MM.1S (cell line): ENCODE results near the gene ELMO1.

Experiments
- DNase-seq: peaks from one replicate; pipeline ENCODE4 v3.0.0-alpha.2; 2015
- H2AFZ ChIP-seq: fragments of 300-600 bp; sonication (generic); 2 replicates; pipeline ENCODE4 v1.6.0; 2016; ENCODE audit warnings: antibody characterized with exemption, low read length
- H3F3A ChIP-seq: fragments of 300-600 bp; sonication (generic); 2 replicates; pipeline ENCODE4 v1.6.1; 2016; ENCODE audit warnings: mild to moderate bottlenecking, antibody characterized with exemption, low read length, moderate library complexity, mixed read lengths; ENCODE audit not compliant: insufficient read depth
- H3K27ac ChIP-seq: fragments of 300-600 bp; sonication (generic); 2 replicates; pipeline ENCODE4 v1.5.1; 2016; ENCODE audit warnings: mild to moderate bottlenecking, low read length
- H3K27me3 ChIP-seq: fragments of 300-600 bp; sonication (generic); replicated peaks from 2 replicates; pipeline ENCODE4 v1.6.0; 2016; ENCODE audit warnings: low read length; ENCODE audit not compliant: insufficient read depth
- H3K36me3 ChIP-seq: fragments of 300-600 bp; sonication (generic); replicated peaks from 2 replicates; pipeline ENCODE4 v1.6.1; 2016; ENCODE audit warnings: mild to moderate bottlenecking, low read length, mixed read lengths; ENCODE audit not compliant: insufficient read depth
- H3K4me1 ChIP-seq: fragments of 300-600 bp; sonication (generic); 2 replicates; pipeline ENCODE4 v1.6.1; 2016; ENCODE audit warnings: low read length, mixed read lengths
- H3K4me2 ChIP-seq: fragments of 300-600 bp; sonication (generic); 2 replicates; pipeline ENCODE4 v1.6.0; 2016; ENCODE audit warnings: low read depth, low read length
- H3K4me3 ChIP-seq: fragments of 300-600 bp; sonication (generic); 2 replicates; pipeline ENCODE4 v1.5.1; 2016; ENCODE audit warnings: low read length, mixed read lengths
- H3K79me2 ChIP-seq: fragments of 300-600 bp; sonication (generic); 2 replicates; pipeline ENCODE4 v1.6.1; 2016; ENCODE audit warnings: mixed run types, low read length, mixed read lengths
- H3K9ac ChIP-seq: fragments of 300-600 bp; sonication (generic); 2 replicates; pipeline ENCODE4 v1.6.1; 2016; ENCODE audit warnings: low read length, mixed read lengths
- H3K9me2 ChIP-seq: fragments of 300-600 bp; sonication (generic); replicated peaks from 2 replicates; pipeline ENCODE4 v1.6.1; 2016; ENCODE audit warnings: mild to moderate bottlenecking, low read length, mixed read lengths; ENCODE audit not compliant: insufficient read depth
- H3K9me3 ChIP-seq: fragments of 300-600 bp; sonication (generic); replicated peaks from 2 replicates; pipeline ENCODE4 v1.6.1; 2016; ENCODE audit warnings: mild to moderate bottlenecking, low read length, mixed read lengths; ENCODE audit not compliant: insufficient read depth
- H4K20me1 ChIP-seq: fragments of 300-600 bp; sonication (generic); 2 replicates; pipeline ENCODE4 v1.6.1; 2016; ENCODE audit warnings: mild to moderate bottlenecking, low read length, moderate library complexity, mixed read lengths; ENCODE audit not compliant: insufficient read depth
- EZH2 ChIP-seq: fragments of 300-600 bp; sonication (generic); optimal IDR thresholded peaks from 2 replicates; pipeline ENCODE3; 2017; ENCODE audit warnings: low read depth, mild to moderate bottlenecking, antibody characterized with exemption, low read length, mixed read lengths
- EZH2phosphoT487 ChIP-seq: fragments of 300-600 bp; sonication (generic); IDR thresholded peaks from 2 replicates; pipeline ENCODE4 v1.6.1; 2018; ENCODE audit warnings: antibody characterized with exemption, low read length
- TF ChIP-seq, protein P1 (sequence below): fragments of 300-600 bp; sonication (generic); IDR thresholded peaks from 2 replicates; pipeline ENCODE4 v1.5.1; 2016; ENCODE audit warnings: antibody characterized with exemption, low read length, mixed read lengths

ELMO1 gene

DNA sequence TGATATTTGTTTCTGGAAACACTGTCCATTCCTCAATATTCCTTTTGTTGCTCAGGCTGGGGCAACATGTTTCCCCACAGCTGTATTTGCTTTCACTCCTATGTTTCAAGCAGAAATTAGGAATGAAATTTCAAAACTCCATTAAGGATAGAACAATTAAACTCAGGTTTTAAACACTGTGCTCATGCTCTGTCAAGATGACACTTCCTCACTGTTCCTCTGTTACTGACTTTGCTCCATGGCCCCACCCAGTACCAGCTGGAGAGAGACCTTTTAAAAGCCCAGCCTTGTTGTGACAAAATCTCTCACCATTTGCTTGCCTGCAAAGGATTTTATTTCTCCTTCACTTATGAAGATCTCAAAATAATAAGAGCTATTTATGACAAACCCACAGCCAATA is 197.4 kb downstream of the ELMO1 start:
- peaks cover 15% of the 10 kb centered on the region for H3K4me1 ChIP-seq

DNA sequence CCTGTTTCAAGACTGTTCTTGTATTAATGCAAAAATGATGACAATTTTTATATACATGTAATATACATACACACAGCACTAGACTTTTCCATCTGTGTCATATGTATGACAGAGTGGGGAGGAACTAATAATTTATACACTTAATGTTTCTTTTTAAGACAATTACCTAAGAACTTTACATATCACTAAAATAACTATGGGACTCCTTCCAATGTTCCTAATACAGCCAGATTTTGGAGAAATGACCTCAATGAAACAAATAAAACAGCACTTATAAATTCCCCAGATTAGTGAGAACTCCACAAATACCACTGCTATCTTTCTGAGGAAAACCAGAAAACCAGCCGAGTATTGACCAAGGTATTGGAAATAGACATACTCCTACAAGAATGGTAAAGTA is 199.4 kb downstream of the ELMO1 start:
- H2AFZ ChIP-seq: no peak overlapping the region
- no peaks in the 10 kb centered on the region for H3F3A ChIP-seq

More for the DNA sequence above, 197.4 kb downstream of the ELMO1 start:
- no peak for TF ChIP-seq EZH2
- H3K9me2 ChIP-seq: no peaks in the 10 kb centered on the region
- H3K36me3 ChIP-seq: 0 out of 2 replicates have a peak, but pooled peaks cover 3% of the 10 kb centered on the region
- no peak overlapping the region for H3K27ac ChIP-seq
- no peak overlapping the region for H2AFZ ChIP-seq
- no peak overlapping the region for H3K4me2 ChIP-seq
- H3K4me3 ChIP-seq: no peak overlapping the region
- no peaks in the 10 kb centered on the region for H3K27me3 ChIP-seq
- H4K20me1 ChIP-seq: no peaks in the 10 kb centered on the region
- peaks cover 15% of the 10 kb centered on the region for H3F3A ChIP-seq
- no peaks in the 10 kb centered on the region for H3K9me3 ChIP-seq
- H3K79me2 ChIP-seq: peaks cover 77% of the 10 kb centered on the region
- no peak for DNase-seq
- H3K9ac ChIP-seq: no peak overlapping the region

DNA sequence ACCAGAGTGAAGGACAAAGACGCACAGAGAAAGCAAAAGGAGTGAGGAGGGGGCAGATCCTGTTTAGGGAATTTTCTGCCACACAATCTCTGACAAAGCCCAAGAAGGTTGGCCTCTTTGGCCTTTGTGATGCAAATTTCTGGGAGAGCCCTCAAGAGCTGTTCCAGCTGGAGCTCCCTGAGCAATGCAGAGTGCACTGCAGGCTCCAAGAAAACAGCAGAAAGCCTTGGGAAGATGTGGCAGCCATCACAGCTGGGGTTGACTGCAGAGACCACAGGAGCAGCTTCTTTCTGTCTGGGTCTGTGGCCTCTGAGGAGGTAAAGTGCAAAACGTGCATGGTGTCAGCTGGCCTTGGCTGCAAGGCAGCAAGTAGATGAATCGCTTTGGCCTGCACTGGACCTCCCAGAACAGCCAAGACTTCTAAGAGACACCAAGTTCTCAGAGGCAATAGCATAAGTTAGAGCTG is 200.2 kb downstream of the ELMO1 start:
- Histone ChIP-seq H3F3A (no peaks in the 10 kb centered on the region), H3K9ac (no peak overlapping the region), H3K9me2 (no peaks in the 10 kb centered on the region), H3K36me3 (no peaks in the 10 kb centered on the region), H3K4me3 (no peak overlapping the region), H3K4me2 (no peak overlapping the region), H3K4me1 (no peaks in the 10 kb centered on the region), H3K27ac (no peak overlapping the region), H3K9me3 (no peaks in the 10 kb centered on the region), H4K20me1 (no peaks in the 10 kb centered on the region), H3K79me2 (peaks cover 67% of the 10 kb centered on the region), H2AFZ (no peak overlapping the region), H3K27me3 (no peaks in the 10 kb centered on the region)
- TF ChIP-seq EZH2phosphoT487: no peak
- TF ChIP-seq EZH2: no peak
- TF ChIP-seq, protein P1, sequence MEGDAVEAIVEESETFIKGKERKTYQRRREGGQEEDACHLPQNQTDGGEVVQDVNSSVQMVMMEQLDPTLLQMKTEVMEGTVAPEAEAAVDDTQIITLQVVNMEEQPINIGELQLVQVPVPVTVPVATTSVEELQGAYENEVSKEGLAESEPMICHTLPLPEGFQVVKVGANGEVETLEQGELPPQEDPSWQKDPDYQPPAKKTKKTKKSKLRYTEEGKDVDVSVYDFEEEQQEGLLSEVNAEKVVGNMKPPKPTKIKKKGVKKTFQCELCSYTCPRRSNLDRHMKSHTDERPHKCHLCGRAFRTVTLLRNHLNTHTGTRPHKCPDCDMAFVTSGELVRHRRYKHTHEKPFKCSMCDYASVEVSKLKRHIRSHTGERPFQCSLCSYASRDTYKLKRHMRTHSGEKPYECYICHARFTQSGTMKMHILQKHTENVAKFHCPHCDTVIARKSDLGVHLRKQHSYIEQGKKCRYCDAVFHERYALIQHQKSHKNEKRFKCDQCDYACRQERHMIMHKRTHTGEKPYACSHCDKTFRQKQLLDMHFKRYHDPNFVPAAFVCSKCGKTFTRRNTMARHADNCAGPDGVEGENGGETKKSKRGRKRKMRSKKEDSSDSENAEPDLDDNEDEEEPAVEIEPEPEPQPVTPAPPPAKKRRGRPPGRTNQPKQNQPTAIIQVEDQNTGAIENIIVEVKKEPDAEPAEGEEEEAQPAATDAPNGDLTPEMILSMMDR: no peak
- DNase-seq: no peak

More for the DNA sequence above, 199.4 kb downstream of the ELMO1 start:
- no peak overlapping the region for H3K4me2 ChIP-seq
- H3K27me3 ChIP-seq: no peaks in the 10 kb centered on the region
- no peaks in the 10 kb centered on the region for H3K36me3 ChIP-seq
- H3K9me2 ChIP-seq: no peaks in the 10 kb centered on the region
- H4K20me1 ChIP-seq: no peaks in the 10 kb centered on the region
- no peak for TF ChIP-seq EZH2
- TF ChIP-seq, protein P1: no peak
- no peak for TF ChIP-seq EZH2phosphoT487
- no peak overlapping the region for H3K9ac ChIP-seq
- no peaks in the 10 kb centered on the region for H3K9me3 ChIP-seq
- peaks cover 75% of the 10 kb centered on the region for H3K79me2 ChIP-seq
- H3K4me1 ChIP-seq: no peaks in the 10 kb centered on the region
- H3K4me3 ChIP-seq: no peak overlapping the region
- DNase-seq: no peak
- H3K27ac ChIP-seq: no peak overlapping the region

DNA sequence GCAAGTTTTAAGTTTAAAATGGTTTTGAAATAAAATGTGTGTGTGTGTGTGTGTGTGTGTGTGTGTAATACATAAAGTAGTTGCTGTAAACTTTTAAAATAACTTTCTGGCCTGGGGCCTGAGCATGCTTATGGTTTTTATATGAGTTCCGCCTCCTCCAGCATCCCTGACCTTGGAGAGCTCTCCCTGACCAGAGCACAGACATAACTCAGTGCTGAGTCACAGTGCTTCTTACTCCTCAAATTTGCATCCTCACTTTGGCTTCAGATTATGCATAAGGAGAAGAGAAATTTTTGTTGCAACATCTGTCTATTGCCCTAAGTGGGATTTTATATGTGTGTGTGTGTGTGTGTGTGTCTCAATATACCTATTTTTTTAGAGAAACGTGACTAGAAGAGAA is 200.8 kb downstream of the ELMO1 start:
- Histone ChIP-seq H3F3A (no peaks in the 10 kb centered on the region), H3K9ac (no peak overlapping the region), H3K9me2 (no peaks in the 10 kb centered on the region), H4K20me1 (no peaks in the 10 kb centered on the region), H3K36me3 (no peaks in the 10 kb centered on the region), H3K4me1 (no peaks in the 10 kb centered on the region), H3K4me3 (no peak overlapping the region), H2AFZ (no peak overlapping the region), H3K27ac (no peak overlapping the region), H3K4me2 (no peak overlapping the region), H3K27me3 (no peaks in the 10 kb centered on the region), H3K79me2 (peaks cover 64% of the 10 kb centered on the region), H3K9me3 (no peaks in the 10 kb centered on the region)
- DNase-seq: no peak
- no peak for TF ChIP-seq EZH2phosphoT487
- TF ChIP-seq, protein P1: no peak
- TF ChIP-seq EZH2: no peak
